PFSK-1 (cell line): ENCODE results near the gene KCNH8.

ENCODE experiments used
- FOXP2 ChIP-seq: optimal IDR thresholded peaks from 2 replicates; pipeline ENCODE3; 2011; ENCODE audit warnings: borderline replicate concordance, control low read depth, inconsistent platforms; ENCODE audit not compliant: insufficient read depth; ENCODE audit errors: extremely low read length, extremely low read depth
- POLR2AphosphoS5 ChIP-seq: IDR thresholded peaks from 2 replicates; pipeline ENCODE4 v1.6.1; 2012; ENCODE audit warnings: low read depth, mild to moderate bottlenecking, control low read depth, low read length, moderate library complexity
- REST ChIP-seq, 2 experiments: IDR thresholded peaks; 2 replicates each; pipeline versions ENCODE4 v1.6.1 to v1.8.0; 2011 to 2012; ENCODE audit warnings: low read depth in 2 of 2, low read length in 2 of 2, control low read depth in 1 of 2, inconsistent platforms in 1 of 2, mild to moderate bottlenecking in 1 of 2, moderate library complexity in 1 of 2; ENCODE audit not compliant: insufficient read depth in 1 of 2
- SIN3A ChIP-seq: IDR thresholded peaks from 2 replicates; pipeline ENCODE4 v1.6.1; 2012; ENCODE audit warnings: mild to moderate bottlenecking, low read length, moderate library complexity, borderline replicate concordance; ENCODE audit not compliant: insufficient read depth
- TAF1 ChIP-seq: IDR thresholded peaks from 2 replicates; pipeline ENCODE4 v1.6.1; 2012; ENCODE audit warnings: low read length, control low read depth, borderline replicate concordance; ENCODE audit not compliant: insufficient read depth

The KCNH8 gene

GRCh38 chr3:19432669-19433068, 284.4 kb downstream of the KCNH8 start:
- no peak for TF ChIP-seq FOXP2
- TF ChIP-seq SIN3A: no peak
- no peak for TF ChIP-seq REST (IDR thresholded peaks at IDR 0.05; ENCODE audit: insufficient read depth in 1 of 2, low read depth in 2 of 2, low read length in 2 of 2)
- no peak for TF ChIP-seq TAF1
- TF ChIP-seq POLR2AphosphoS5: no peak

GRCh38 chr3:19436746-19437145, 288.4 kb downstream of the KCNH8 start:
- TF ChIP-seq TAF1 (no peak), REST (IDR thresholded peaks at IDR 0.05; ENCODE audit: insufficient read depth in 1 of 2, low read depth in 2 of 2, low read length in 2 of 2) (no peak), POLR2AphosphoS5 (no peak)

GRCh38 chr3:19439944-19440343, 291.6 kb downstream of the KCNH8 start:
- TF ChIP-seq SIN3A (no peak), POLR2AphosphoS5 (no peak), TAF1 (no peak), REST (IDR thresholded peaks at IDR 0.05; ENCODE audit: insufficient read depth in 1 of 2, low read depth in 2 of 2, low read length in 2 of 2) (no peak), FOXP2 (no peak)

GRCh38 chr3:19446138-19446537, 297.8 kb downstream of the KCNH8 start:
- TF ChIP-seq SIN3A: no peak
- TF ChIP-seq TAF1: no peak
- TF ChIP-seq POLR2AphosphoS5: no peak
- no peak for TF ChIP-seq FOXP2
- TF ChIP-seq REST (IDR thresholded peaks at IDR 0.05; ENCODE audit: insufficient read depth in 1 of 2, low read depth in 2 of 2, low read length in 2 of 2): no peak

- TF ChIP-seq SIN3A: no peak
- no peak for TF ChIP-seq REST (IDR thresholded peaks at IDR 0.05; ENCODE audit: insufficient read depth in 1 of 2, low read depth in 2 of 2, low read length in 2 of 2)
- TF ChIP-seq FOXP2: no peak
- TF ChIP-seq TAF1: no peak
- no peak for TF ChIP-seq POLR2AphosphoS5
Observed at GRCh38 chr3:19446687-19447086, 298.4 kb downstream of the KCNH8 start.
